NCI-H69 (cell line): ENCODE measurements around the gene RBM20.
A peak's percentile ranks its signal among the peaks of the same experiment; 100 is the strongest.

Experiments used
- DNase-seq: peaks from one replicate; lab custom pipeline; 2025; lab: John Stamatoyannopoulos, UW

Gene RBM20

DNA sequence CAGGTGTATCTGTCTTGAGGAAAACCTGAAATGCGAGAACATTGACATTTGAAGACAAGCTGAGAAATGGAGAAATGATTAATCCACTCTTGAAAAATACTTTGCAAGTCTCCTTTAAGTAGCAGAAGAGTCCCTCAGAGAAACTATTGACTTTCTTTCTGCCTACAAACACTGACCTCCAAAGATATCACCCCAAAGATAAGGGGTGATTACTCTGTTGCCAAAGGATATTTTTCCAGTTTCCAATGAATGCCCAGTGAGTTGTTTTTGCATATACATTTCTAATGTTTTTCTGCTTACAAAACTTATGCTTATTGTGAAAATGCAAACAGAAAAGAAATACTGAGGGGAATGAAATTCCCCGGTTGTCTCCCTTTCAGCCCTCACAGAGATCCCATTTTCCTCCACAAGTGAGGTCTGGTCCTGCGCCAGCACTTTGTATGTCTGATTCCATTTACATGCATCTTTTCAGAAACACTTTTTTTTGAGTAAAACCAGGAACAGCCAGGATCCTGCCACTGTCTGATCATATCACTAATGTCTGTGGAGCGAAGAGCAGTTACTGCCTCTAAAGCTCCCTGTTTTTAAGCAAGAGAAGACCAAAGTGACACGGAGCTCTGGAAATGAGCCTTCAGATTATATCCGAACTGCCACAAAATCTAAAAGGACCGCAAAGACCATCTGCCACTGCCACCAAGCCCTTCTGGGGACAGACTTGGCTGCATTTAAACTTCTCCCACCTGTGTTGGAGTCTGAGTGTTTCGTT, 144.7 kb downstream of the RBM20 start:
- no peak for DNase-seq

DNA sequence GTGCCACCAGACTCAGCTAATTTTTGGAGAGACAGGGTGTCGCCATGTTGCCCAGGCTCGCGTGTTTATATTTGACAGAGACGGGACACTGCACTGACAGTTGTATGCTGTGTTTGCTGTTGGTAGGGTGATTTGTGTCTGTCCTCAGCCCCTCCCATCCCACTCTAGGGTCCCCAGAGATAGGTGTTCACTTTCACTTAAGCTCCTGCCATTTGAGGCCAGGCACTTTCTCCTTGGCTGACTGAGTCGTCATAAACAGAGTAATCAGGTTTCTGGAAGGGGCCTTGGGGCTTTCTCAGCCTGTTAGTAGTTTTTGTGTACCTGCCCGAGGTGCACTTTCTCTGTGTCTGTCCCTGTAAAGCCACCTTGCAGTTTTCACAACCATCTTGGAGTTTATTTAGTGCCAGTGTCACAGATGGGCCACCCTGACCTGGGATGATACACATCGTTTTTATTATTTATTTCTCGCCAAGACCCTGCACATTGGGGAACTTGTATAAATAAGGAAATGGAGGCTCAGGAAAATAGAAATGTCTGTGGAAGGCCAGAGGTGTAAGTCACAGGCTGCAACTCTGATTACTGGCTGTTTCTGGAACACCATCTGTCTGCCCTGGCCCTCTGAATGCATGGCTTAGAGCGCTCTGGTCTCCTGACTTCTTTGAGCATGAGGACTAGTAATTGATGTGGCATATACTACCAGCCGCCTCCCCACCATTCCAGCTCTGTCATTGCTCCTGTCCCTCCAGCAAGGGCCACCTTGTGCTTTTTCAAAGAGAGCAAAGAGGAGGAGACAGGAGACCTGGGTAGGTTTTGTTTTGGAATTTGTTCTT, 145.7 kb downstream of the RBM20 start:
- peak; percentile 31 for DNase-seq

GRCh38 chr10:110790913-110791506, 146.9 kb downstream of the RBM20 start:
- no peak for DNase-seq

GRCh38 chr10:110791541-110792073, 147.5 kb downstream of the RBM20 start:
- DNase-seq, result no peak

- DNase-seq, result peak; percentile 14
Measured at GRCh38 chr10:110792476-110793125, 148.5 kb downstream of the RBM20 start.

DNA sequence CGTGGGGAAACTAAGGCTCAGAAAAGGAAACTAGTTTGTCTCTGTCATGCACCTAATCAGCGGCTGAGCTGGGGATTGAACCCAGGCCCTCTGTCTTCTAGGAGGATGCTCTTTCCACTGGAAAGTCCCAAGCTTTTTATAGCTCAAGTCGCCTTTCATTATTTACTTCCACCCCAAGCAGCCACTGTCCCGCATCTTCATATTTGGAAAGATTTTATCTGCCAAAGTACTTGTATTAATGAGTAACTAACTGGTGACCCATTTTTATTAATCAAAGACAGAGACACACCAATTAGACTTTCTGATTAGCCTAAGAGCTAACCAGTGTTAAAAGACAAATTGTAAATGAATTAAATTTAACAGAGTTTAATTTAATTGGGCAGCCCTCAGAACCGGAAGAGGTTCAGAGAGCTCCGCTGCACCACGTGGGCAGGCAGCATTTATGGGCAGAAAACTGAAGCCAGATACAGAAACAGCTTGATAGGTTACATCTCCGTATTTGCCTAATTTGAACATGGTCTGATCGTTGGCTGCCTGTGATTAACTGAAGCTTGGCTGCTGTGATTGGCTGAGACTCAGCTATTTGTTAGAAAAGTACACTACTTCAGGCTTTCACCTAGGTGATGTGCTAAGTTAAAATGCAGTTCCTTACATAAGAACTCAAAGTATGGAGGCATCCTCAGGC, 149.1 kb downstream of the RBM20 start:
- no peak for DNase-seq

GRCh38 chr10:110793886-110794285, 149.8 kb downstream of the RBM20 start:
- no peak for DNase-seq

DNA sequence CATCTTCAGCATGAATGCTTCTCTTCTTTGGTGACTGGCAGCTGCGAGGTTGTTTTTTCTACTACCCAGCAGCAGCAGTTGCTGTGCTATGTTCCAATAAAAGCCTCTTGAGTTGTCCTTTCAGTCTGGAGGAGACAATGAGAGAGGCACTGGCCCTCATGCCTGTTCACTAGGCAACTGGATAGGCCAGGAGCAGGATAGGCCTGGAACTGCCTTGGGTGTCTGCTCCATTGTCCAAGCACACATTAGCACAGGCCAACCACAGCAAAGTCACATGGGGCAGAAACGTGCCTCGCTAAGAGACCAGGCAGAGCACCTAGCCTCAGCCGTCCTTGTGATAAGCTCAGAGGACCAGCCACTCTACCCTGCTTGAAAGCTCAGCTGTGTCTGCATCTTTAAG, 150.7 kb downstream of the RBM20 start:
- DNase-seq, result no peak

DNA sequence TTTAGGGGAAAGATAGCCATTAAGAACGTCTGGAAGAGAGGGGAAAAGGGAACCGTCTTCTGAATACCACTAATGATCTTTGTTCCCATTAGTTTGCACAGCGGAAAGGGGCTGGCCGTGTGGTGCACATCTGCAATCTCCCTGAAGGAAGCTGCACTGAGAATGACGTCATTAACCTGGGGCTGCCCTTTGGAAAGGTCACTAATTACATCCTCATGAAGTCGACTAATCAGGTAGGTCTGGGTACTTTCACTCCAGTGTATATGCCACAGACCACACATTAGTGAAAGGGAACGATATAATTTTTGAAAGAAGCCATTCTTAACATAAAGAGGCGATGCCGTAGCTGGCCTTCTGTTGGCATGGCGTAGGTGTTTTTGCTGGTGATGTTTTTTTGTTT, 153.3 kb downstream of the RBM20 start:
- DNase-seq, result peak; percentile 20

GRCh38 chr10:110798340-110798739, 154.2 kb downstream of the RBM20 start:
- DNase-seq, result no peak

DNA sequence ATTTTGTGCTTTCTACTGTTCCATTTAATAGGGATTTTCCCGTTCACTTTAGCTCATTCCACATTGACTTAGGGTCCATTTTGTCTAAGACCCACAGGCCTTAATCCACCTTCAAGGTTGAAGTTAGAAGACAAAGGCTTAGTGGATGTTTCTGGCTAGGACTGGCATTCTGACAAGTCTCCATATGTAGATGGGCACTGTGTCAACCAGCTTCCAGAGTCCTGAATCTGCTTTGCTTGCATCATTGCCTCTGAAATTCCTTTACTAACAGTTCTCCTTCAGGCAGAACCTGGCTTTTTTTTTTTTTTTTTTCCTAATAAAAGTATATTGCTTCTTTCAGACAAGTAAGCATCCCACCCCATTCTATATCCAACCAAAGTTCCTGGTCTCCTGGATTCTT, 158.0 kb downstream of the RBM20 start:
- DNase-seq, result peak; percentile 44

- DNase-seq, result peak; percentile 92
Measured at GRCh38 chr10:110802551-110803238, 158.6 kb downstream of the RBM20 start.

DNA sequence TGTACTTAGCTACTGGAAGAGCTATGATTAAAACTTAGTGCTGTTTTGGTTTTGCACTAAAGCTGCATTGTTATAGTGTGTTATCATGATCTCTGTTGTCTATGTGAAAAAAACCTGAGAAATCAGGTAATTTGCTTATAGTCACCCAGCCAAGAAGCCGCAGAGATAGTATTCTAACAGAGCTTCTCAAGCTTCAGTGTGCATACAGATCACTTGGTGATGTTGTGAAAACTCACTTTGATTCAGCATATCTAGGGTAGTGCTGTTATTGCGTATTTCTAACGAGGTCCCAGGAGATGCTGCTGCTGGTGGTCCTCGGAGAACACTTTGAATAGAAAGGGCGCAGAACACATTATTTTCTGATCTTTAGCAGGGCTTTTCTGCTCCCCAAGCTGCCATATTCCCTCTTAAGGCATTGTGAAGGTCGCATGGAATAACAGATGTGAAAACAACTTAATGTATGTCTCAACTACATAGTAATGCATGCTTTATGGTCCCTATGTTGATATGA, 159.2 kb downstream of the RBM20 start:
- peak; percentile 48 for DNase-seq

GRCh38 chr10:110803830-110804338, 159.7 kb downstream of the RBM20 start:
- DNase-seq, result peak; percentile 67

GRCh38 chr10:110804376-110804775, 160.2 kb downstream of the RBM20 start:
- no peak for DNase-seq

- DNase-seq, result peak; percentile 91
Measured at GRCh38 chr10:110805292-110805691, 161.2 kb downstream of the RBM20 start.

DNA sequence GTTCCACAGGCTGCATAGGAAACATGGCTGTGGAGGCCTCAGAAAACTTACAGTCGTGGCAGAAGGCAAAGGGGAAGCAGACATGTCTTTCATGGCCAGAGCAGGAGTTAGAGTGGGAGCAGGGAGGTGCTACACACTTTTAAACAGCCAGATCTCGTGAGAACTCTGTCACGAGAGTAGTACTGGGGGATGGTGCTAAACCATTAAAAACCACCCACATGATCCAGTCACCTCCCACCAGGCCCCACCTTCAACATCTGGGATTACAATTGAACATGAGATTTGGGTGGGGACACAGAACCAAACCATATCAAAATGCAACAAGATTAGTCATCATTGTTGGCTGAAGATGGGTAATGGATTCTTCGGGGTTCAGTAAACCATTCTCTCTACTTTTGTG, 162.2 kb downstream of the RBM20 start:
- peak; percentile 8 for DNase-seq

- no peak for DNase-seq
Measured at GRCh38 chr10:110808123-110808522, 164.0 kb downstream of the RBM20 start.

- no peak for DNase-seq
Measured at GRCh38 chr10:110808615-110809014, 164.5 kb downstream of the RBM20 start.

DNA sequence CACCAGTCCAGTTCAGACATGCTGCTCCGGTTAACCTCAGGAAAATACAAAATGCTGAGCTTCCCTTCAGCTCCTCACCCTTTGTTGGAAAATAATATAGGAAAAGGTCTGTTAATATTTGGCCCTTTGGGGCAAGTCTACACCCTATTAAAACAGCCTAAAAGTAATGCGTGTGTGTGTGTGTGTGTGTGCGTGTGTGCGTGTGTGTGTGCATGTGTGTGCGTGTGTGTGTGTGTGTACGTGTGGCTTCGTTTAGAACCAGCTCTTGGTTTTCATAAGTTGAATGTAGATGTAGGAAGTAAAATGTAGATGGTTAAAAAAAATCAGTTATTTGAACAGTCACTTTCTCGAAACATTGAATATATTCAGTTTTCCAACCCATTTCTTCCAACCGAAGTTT, 166.5 kb downstream of the RBM20 start:
- DNase-seq, result no peak
